Ishikawa (cell line): ENCODE measurements around the gene MALRD1.

Experiments used
- CEBPB ChIP-seq: IDR thresholded peaks from 2 replicates; pipeline ENCODE4 v1.6.1; 2012
- EGR1 ChIP-seq: IDR thresholded peaks from 2 replicates; pipeline ENCODE4 v1.6.1; 2012
- FOXM1 ChIP-seq: IDR thresholded peaks from 2 replicates; pipeline ENCODE4 v1.6.1; 2012; ENCODE audit warnings: low read depth, borderline replicate concordance
- RAD21 ChIP-seq: IDR thresholded peaks from 2 replicates; pipeline ENCODE4 v1.6.1; 2012; ENCODE audit warnings: low read depth
- REST ChIP-seq: IDR thresholded peaks from 2 replicates; pipeline ENCODE4 v1.6.1; 2012; ENCODE audit warnings: low read depth, mild to moderate bottlenecking
- YY1 ChIP-seq: IDR thresholded peaks from 2 replicates; pipeline ENCODE4 v1.6.1; 2012; ENCODE audit warnings: low read depth
- ZBTB7A ChIP-seq: IDR thresholded peaks from 2 replicates; pipeline ENCODE4 v1.6.1; 2012; ENCODE audit warnings: low read depth

- TF ChIP-seq ZBTB7A = no peak
- no peak for TF ChIP-seq REST
- no peak for TF ChIP-seq RAD21
- no peak for TF ChIP-seq YY1
- no peak for TF ChIP-seq CEBPB
- TF ChIP-seq EGR1 = no peak
- TF ChIP-seq FOXM1 = no peak
Measured at GRCh38 chr10:19184891-19185290, 136.3 kb downstream of the MALRD1 start.
